Amniotic epithelial cell (primary cell): ENCODE data around the gene OR52H1.

Experiments
- DNase-seq: peaks from one replicate; pipeline ENCODE4 v3.0.0-alpha.2; 2010; ENCODE audit warnings: low read depth

OR52H1 gene

DNA sequence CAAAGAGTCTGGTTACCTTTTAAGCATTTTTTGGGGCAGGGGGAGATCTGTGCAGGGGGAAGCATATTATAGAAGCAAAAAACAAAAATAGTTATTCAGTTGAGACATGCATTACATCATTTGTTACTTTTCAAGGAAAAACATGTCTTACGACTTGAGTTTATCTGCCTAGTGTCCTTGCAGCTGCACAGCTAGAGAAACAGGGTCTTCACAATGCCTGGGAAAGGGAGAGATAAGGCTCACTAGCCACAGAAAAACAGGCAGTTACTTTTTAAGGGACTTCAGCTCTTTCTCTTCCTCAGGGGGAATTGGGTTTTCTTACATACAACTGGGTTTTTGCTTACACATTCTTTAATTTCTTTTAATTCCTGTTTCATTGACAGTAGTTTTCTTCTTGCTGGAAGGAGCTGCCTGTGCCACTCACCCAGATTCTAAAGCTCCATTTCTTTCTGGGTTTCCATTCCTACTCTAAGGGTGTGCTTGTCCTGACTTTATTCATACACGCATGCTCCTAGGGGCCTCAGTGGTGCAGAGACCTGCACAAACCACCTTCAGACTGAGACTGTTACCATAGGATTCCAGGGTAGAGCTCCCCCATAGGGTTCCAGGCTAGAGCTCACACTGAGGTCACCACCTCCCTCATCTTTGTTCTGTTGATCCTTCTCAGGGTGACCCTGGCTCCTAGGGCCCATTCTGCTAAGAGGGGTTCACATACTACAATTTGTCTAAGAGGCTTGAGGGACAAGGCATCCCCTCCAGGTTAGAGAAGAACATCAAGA lies 17.1 kb downstream of the OR52H1 start:
- DNase-seq, result no peak

DNA sequence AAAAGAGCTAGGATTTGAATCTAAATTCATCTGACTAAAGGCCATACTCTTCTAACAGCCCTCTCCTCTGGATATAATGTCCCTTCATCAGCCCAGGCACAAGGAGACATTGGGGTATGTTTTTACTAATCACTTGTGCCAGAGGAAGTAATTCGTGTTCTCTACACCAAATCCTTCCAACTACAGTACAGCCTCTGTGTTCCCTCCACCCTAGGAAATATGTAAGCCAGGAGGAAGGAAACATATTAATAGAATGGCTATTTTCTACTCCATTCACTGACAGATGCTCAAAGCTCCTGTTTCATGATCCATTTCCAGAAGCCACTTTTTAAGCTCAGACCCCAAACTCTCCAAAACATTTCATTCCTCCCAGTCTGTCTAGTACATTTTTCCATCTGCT lies 19.8 kb downstream of the OR52H1 start:
- DNase-seq, result no peak

- no peak for DNase-seq
Measured at GRCh38 chr11:5527716-5528115, 20.6 kb downstream of the OR52H1 start.

DNA sequence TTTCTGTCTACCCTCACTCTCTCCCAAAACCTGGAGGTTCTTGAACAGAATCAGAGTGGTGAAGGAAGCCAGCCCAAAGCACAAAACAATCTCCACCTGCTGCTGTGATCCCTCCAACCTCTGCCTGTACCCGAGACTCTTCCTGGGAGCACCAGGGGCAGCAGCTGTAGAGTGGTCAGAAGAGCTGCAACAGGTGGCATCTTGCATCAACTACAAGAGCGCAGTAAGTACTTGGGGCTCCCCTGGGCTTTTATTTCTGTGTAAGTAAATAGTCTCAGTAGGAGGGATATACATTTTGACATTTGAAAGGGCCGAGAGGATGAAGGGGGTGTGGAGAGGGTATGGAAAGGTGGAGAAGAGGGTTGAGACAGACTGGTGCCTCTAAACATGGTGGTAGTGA lies 23.6 kb downstream of the OR52H1 start:
- DNase-seq, result no peak

GRCh38 chr11:5522308-5522707 lies 26.0 kb downstream of the OR52H1 start:
- no peak for DNase-seq

GRCh38 chr11:5521540-5521939 lies 26.8 kb downstream of the OR52H1 start:
- DNase-seq, result no peak

GRCh38 chr11:5516599-5516998 lies 31.7 kb downstream of the OR52H1 start, which contains the start of gene UBQLNL:
Gene UBQLNL (minus strand): TSS chr11:5516699. CDS start chr11:5516441, 258 bp downstream.
- DNase-seq, result no peak

DNA sequence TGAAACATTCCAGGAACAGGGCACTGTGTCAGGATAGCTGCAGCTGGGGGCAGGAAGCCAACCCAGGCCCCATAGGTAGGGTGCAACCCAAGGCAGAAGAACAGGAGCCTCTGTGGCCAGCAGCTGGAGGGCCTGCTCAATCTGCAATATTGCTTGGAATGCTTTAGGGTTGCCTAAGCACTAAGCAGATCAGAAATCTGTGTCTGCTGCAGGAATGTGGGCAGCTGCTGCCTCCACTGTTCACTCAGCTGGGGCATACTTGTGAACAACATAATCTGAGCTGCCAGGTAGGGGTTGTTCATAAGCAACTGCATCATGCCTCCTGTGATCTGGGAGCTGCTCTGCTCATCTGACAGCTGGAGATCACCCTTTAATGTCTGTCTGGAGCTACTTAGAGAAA lies 33.5 kb downstream of the OR52H1 start:
- DNase-seq, result no peak

- DNase-seq, result no peak
Measured at GRCh38 chr11:5509803-5510202, 38.5 kb downstream of the OR52H1 start, which contains the start of gene UBQLN3. Gene UBQLN3 (minus strand): TSS chr11:5509957. CDS start chr11:5509558, 399 bp downstream.

GRCh38 chr11:5508605-5509004 lies 39.7 kb downstream of the OR52H1 start:
- no peak for DNase-seq

DNA sequence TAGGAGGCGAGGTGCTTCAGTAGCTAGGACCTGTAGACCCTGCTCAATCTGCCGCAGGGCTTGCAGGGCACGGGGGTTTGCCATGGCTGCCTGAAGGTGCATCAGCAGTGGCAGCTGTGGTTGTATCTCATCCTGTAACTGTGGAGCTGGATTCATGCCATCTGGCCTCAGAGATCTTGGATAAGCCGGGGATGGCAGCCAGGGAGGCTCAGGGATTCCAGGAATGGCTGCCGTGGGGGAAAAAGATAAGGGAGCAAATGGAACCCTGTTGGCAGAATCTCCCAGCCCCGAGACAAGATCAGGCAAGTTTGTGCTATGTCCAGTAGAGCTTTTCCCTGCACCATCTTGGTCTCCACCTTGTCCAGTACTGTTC lies 40.4 kb downstream of the OR52H1 start:
- no peak for DNase-seq

GRCh38 chr11:5507177-5507932 lies 41.0 kb downstream of the OR52H1 start:
- DNase-seq, result no peak

GRCh38 chr11:5505363-5506048 lies 42.8 kb downstream of the OR52H1 start:
- DNase-seq, result no peak

DNA sequence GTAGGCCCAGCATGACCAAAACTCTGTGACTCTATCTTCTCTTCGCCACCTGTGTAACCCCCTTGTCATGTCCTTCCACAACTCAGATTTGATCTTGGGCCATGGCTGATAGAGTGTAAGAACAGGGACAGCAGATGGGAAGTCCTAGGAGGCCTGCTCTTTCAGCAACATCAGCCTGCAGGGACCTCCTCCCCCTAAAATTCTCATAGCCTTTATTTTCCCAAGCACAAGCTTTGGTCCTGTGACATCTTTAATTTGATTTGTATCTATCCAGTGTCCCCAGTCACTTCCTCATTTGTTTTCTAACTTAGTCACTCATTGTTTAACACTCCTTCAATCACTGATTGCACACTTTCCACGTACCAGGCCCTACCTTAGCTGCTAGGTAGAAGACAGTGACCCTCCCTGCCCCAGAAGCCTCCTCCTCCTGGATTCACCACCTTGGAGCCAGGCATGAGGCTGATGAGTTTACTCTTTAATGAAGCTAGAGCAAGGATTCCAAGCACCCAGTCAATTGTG lies 43.9 kb downstream of the OR52H1 start:
- DNase-seq, result no peak

DNA sequence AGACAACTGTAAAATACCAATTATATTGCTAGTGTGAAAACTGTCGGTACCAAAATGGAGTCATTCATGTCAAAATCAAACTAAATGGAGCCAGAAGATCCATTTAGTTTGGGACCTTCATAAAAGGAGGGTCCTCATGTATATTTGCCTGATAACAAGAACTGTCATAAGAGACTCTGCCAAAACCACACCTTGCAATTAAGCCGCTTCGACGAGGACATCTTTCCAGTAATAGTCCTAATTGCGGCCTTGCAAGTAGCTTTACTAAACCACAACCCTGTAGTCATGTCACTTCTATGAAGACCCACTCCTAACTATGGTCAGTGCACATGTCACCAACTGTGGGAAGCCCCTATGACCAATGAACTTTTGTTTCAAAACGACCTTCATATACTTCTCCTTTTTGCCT lies 47.9 kb downstream of the OR52H1 start:
- DNase-seq, result no peak

DNA sequence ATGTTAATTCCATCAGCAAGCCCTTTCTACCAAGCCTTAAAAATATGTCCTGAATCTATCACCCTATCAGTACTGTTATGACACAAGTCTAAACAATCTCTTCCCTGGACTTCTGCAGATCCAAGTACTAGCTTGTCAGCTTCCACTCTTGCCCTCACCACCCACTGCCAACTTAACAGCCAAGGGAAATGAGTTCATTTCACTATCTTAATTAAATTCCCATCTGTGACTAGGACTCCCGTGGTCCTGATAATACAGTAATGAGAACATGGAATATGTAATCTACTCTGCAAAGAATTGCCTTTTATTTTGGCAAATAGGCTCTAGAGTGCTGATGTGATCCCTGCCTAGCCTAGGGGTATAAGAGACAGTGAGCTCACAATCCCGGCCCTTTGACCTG lies 48.7 kb downstream of the OR52H1 start:
- no peak for DNase-seq
